Activated T-helper 2 cell treated with anti-CD3 and anti-CD28 coated beads, Interferon-gamma antibody, Interleukin-2, Interleukin-4, amounts not matched to agents 10 μg/mL and 5 μg/mL and 100 μg/mL, durations not matched to agents 14 hours and 24 hours and 36 hours (primary cell): ENCODE data around the gene RPS23. TPM values are rescaled to one million over a fixed set of nuclear protein-coding genes. Genes with fewer than 3 reads are reported as not detected.
A peak's percentile ranks its signal among the peaks of the same experiment; 100 is the strongest.
"Not testable (repeated sequence)": the region's sequence is repeated elsewhere in the genome, so short reads cannot be mapped to it uniquely, and the experiment has no call there.

ENCODE experiments used
- DNase-seq: peaks from one replicate; pipeline ENCODE4 v3.0.0; 2021; ENCODE audit warnings: low spot score
- H3K27ac Mint-ChIP-seq: one replicate; pipeline ENCODE4 v1.8.0; 2021; ENCODE audit warnings: mixed read lengths
- H3K27me3 Mint-ChIP-seq: one replicate; pipeline ENCODE4 v1.8.0; 2021; ENCODE audit warnings: low read depth, mixed read lengths
- H3K36me3 Mint-ChIP-seq: one replicate; pipeline ENCODE4 v1.8.0; 2021; ENCODE audit warnings: low read depth, mixed read lengths
- H3K4me1 Mint-ChIP-seq: one replicate; pipeline ENCODE4 v1.8.0; 2021; ENCODE audit warnings: low read depth, mixed read lengths
- H3K4me3 Mint-ChIP-seq: one replicate; pipeline ENCODE4 v1.8.0; 2021; ENCODE audit warnings: low read depth, mild to moderate bottlenecking, moderate library complexity, mixed read lengths
- H3K9me3 Mint-ChIP-seq: one replicate; pipeline ENCODE4 v1.8.0; 2021; ENCODE audit warnings: mixed read lengths
- intact Hi-C: fragments of 100-400 bp; cut with micrococcal nuclease; formaldehyde crosslinking; loops from one replicate; pipeline ENCODE4 v1.15.1; 2023
- total RNA-seq: library from RNA; stranded (reverse); gene quantifications from 2 replicates; pipeline ENCODE4 v1.2.3, GENCODE V29; 2022

The RPS23 gene
- total RNA-seq, 1 donor from 2014 or later = 2,741 TPM

GRCh38 chr5:82278711-82279370, 687 bp upstream of the RPS23 start:
- no peak for DNase-seq
- H3K9me3 Mint-ChIP-seq = no peaks in the 10 kb centered on the region
- H3K36me3 Mint-ChIP-seq = peaks cover 46% of the 10 kb centered on the region
- H3K4me1 Mint-ChIP-seq = peaks cover 35% of the 10 kb centered on the region
- intact Hi-C loops = loop anchor here (2.0 to 5.0 kb wide), 3 partner anchors 78 to 426 kb away; partner anchors contain the start of gene ATG10
- peak overlapping the region; percentile 97 for H3K27ac Mint-ChIP-seq
- no peaks in the 10 kb centered on the region for H3K27me3 Mint-ChIP-seq
- H3K4me3 Mint-ChIP-seq = peak overlapping the region; percentile 92

GRCh38 chr5:82277613-82277986, 554 bp downstream of the RPS23 start:
- no peak for DNase-seq
- intact Hi-C loops = loop anchor here (5.0 kb wide), 1 partner anchor 305 kb away; the partner anchor contains the start of gene ATG10
- peak overlapping the region; percentile 97 for H3K27ac Mint-ChIP-seq
- peaks cover 53% of the 10 kb centered on the region for H3K36me3 Mint-ChIP-seq
- H3K9me3 Mint-ChIP-seq = no peaks in the 10 kb centered on the region
- H3K4me1 Mint-ChIP-seq = peaks cover 36% of the 10 kb centered on the region
- no peaks in the 10 kb centered on the region for H3K27me3 Mint-ChIP-seq
- H3K4me3 Mint-ChIP-seq = peak overlapping the region; percentile 92

GRCh38 chr5:82276800-82277612, 1.1 kb downstream of the RPS23 start:
- Mint-ChIP-seq H3K9me3 (no peaks in the 10 kb centered on the region), H3K27ac (peak overlapping the region; percentile 97), H3K4me1 (peaks cover 38% of the 10 kb centered on the region), H3K4me3 (peak overlapping the region; percentile 92), H3K36me3 (peaks cover 57% of the 10 kb centered on the region), H3K27me3 (no peaks in the 10 kb centered on the region)
- no peak for DNase-seq
- intact Hi-C loops = loop anchor here (5.0 kb wide), 1 partner anchor 305 kb away; the partner anchor contains the start of gene ATG10

GRCh38 chr5:82275216-82275664, 2.9 kb downstream of the RPS23 start:
- Mint-ChIP-seq H3K9me3 (no peaks in the 10 kb centered on the region), H3K4me1 (peaks cover 26% of the 10 kb centered on the region), H3K4me3 (peak overlapping the region; percentile 49), H3K36me3 (peaks cover 60% of the 10 kb centered on the region), H3K27ac (peak overlapping the region; percentile 29), H3K27me3 (no peaks in the 10 kb centered on the region)
- no peak for DNase-seq
- intact Hi-C loops = loop anchor here (5.0 kb wide), 1 partner anchor 303 kb away; the partner anchor contains the start of gene ATG10

GRCh38 chr5:82274343-82275211, 3.6 kb downstream of the RPS23 start:
- Mint-ChIP-seq H3K27me3 (no peaks in the 10 kb centered on the region), H3K9me3 (no peaks in the 10 kb centered on the region), H3K4me3 (no peak overlapping the region), H3K36me3 (peaks cover 67% of the 10 kb centered on the region), H3K27ac (no peak overlapping the region), H3K4me1 (peaks cover 20% of the 10 kb centered on the region)
- intact Hi-C loops = loop anchor here (5.0 kb wide), 1 partner anchor 302 kb away; the partner anchor contains the start of gene ATG10
- no peak for DNase-seq

- H3K27ac Mint-ChIP-seq, DNase-seq, H3K9me3 Mint-ChIP-seq, H3K27me3 Mint-ChIP-seq, intact Hi-C loops, H3K4me3 Mint-ChIP-seq: not testable (repeated sequence)
- peaks cover 75% of the 10 kb centered on the region for H3K36me3 Mint-ChIP-seq
- peaks cover 15% of the 10 kb centered on the region for H3K4me1 Mint-ChIP-seq
Observed at GRCh38 chr5:82273426-82273825, 4.7 kb downstream of the RPS23 start.

GRCh38 chr5:82272571-82273356, 5.4 kb downstream of the RPS23 start:
- not testable (repeated sequence) for H3K27me3 Mint-ChIP-seq, H3K4me3 Mint-ChIP-seq

GRCh38 chr5:82269363-82269762, 8.8 kb downstream of the RPS23 start:
- peaks cover 51% of the 10 kb centered on the region for H3K36me3 Mint-ChIP-seq
- H3K9me3 Mint-ChIP-seq, H3K4me1 Mint-ChIP-seq, H3K27ac Mint-ChIP-seq, intact Hi-C loops, H3K4me3 Mint-ChIP-seq, DNase-seq, H3K27me3 Mint-ChIP-seq: not testable (repeated sequence)

More at GRCh38 chr5:82272571-82273356, 5.4 kb downstream of the RPS23 start:
- H3K27ac Mint-ChIP-seq, H3K9me3 Mint-ChIP-seq, DNase-seq, intact Hi-C loops: not testable (repeated sequence)
- Mint-ChIP-seq H3K36me3 (peaks cover 75% of the 10 kb centered on the region), H3K4me1 (peaks cover 14% of the 10 kb centered on the region)

- H3K9me3 Mint-ChIP-seq, H3K4me1 Mint-ChIP-seq, intact Hi-C loops, H3K4me3 Mint-ChIP-seq, H3K27me3 Mint-ChIP-seq, H3K27ac Mint-ChIP-seq, DNase-seq: not testable (repeated sequence)
- H3K36me3 Mint-ChIP-seq = peaks cover 37% of the 10 kb centered on the region
Observed at GRCh38 chr5:82267297-82267933, 10.7 kb downstream of the RPS23 start.

GRCh38 chr5:82265047-82265446, 13.1 kb downstream of the RPS23 start:
- Mint-ChIP-seq H3K9me3 (peaks cover 6% of the 10 kb centered on the region), H3K27ac (no peak overlapping the region), H3K4me3 (no peak overlapping the region), H3K4me1 (no peaks in the 10 kb centered on the region), H3K36me3 (peaks cover 30% of the 10 kb centered on the region), H3K27me3 (no peaks in the 10 kb centered on the region)
- DNase-seq = no peak
- intact Hi-C loops = no loop called here

GRCh38 chr5:82259172-82259800, 18.9 kb downstream of the RPS23 start:
- DNase-seq = no peak
- no peak overlapping the region for H3K4me3 Mint-ChIP-seq
- intact Hi-C loops = no loop called here
- H3K36me3 Mint-ChIP-seq = no peaks in the 10 kb centered on the region
- H3K9me3 Mint-ChIP-seq = no peaks in the 10 kb centered on the region
- H3K4me1 Mint-ChIP-seq = no peaks in the 10 kb centered on the region
- H3K27ac Mint-ChIP-seq = no peak overlapping the region
- no peaks in the 10 kb centered on the region for H3K27me3 Mint-ChIP-seq
